Dermis blood vessel endothelial cell (primary cell): Measurements from ENCODE around the gene VIM. TPM values are rescaled to one million over a fixed set of nuclear protein-coding genes. Genes with fewer than 3 reads are reported as not detected.
"Not testable (repeated sequence)": the region's sequence is repeated elsewhere in the genome, so short reads cannot be mapped to it uniquely, and the experiment has no call there.

Experiments used
- DNase-seq: peaks from one replicate; pipeline ENCODE4 v3.0.0; 2010
- total RNA-seq: library from RNA; depleted of rRNA; stranded (reverse); fragments of >200 nt; gene quantifications from 2 replicates; pipeline ENCODE4 v1.2.3, GENCODE V29; 2014

VIM gene
- total RNA-seq, 1 donor from 2014 or later: 4,841 TPM

GRCh38 chr10:17233286-17233991 lies 5.4 kb downstream of the VIM start:
- peak; percentile 63 for DNase-seq

- peak; percentile 22 for DNase-seq
Observed at GRCh38 chr10:17234431-17234945, 6.4 kb downstream of the VIM start.

- DNase-seq: peak; percentile 58
Observed at GRCh38 chr10:17235136-17235535, 7.1 kb downstream of the VIM start.

GRCh38 chr10:17236468-17237148 lies 8.6 kb downstream of the VIM start:
- DNase-seq: peak; percentile 45

- DNase-seq: peak; percentile 12
Observed at GRCh38 chr10:17237149-17237527, 9.1 kb downstream of the VIM start.

GRCh38 chr10:17237915-17238444 lies 9.9 kb downstream of the VIM start:
- DNase-seq: peak; percentile 65

- peak; percentile 84 for DNase-seq
Observed at GRCh38 chr10:17238445-17239291, 10.6 kb downstream of the VIM start.

GRCh38 chr10:17239345-17240085 lies 11.5 kb downstream of the VIM start:
- no peak for DNase-seq

GRCh38 chr10:17240096-17240495 lies 12.1 kb downstream of the VIM start:
- no peak for DNase-seq

GRCh38 chr10:17240616-17241015 lies 12.6 kb downstream of the VIM start:
- DNase-seq: no peak

GRCh38 chr10:17241611-17242333 lies 13.7 kb downstream of the VIM start:
- no peak for DNase-seq

GRCh38 chr10:17244700-17245365 lies 16.8 kb downstream of the VIM start:
- DNase-seq: peak; percentile 21

GRCh38 chr10:17247210-17247609 lies 19.2 kb downstream of the VIM start:
- DNase-seq: peak; percentile 10

- no peak for DNase-seq
Observed at GRCh38 chr10:17248964-17249363, 20.9 kb downstream of the VIM start.

- peak; percentile 50 for DNase-seq
Observed at GRCh38 chr10:17249820-17250219, 21.8 kb downstream of the VIM start.

- peak; percentile 38 for DNase-seq
Observed at GRCh38 chr10:17250736-17251135, 22.7 kb downstream of the VIM start.

GRCh38 chr10:17254543-17255050 lies 26.6 kb downstream of the VIM start:
- not testable (repeated sequence) for DNase-seq

GRCh38 chr10:17255512-17255911 lies 27.5 kb downstream of the VIM start:
- no peak for DNase-seq

- no peak for DNase-seq
Observed at GRCh38 chr10:17256051-17256450, 28.0 kb downstream of the VIM start.

- no peak for DNase-seq
Observed at GRCh38 chr10:17256627-17257026, 28.6 kb downstream of the VIM start.
